Measurements from ENCODE around the gene RSL24D1.

GRCh38 chr15:55196458-55197361 lies at the start of gene RSL24D1:
- TF ChIP-seq SUZ12 (IDR thresholded peaks at IDR 0.05; ENCODE audit: extremely low read depth, insufficient read depth, insufficient read length): no peak
- no peak for TF ChIP-seq YY1 (IDR thresholded peaks at IDR 0.05; ENCODE audit: insufficient read depth, insufficient read length)
- no peak for TF ChIP-seq ZNF274 (IDR thresholded peaks at IDR 0.05; ENCODE audit: low read depth, low read length)

Data from NT2/D1 (cell line).